KMS-11 (cell line): ENCODE data around the gene EEF2.
"Not testable (repeated sequence)": the region's sequence is repeated elsewhere in the genome, so short reads cannot be mapped to it uniquely, and the experiment has no call there.

Source experiments
- H2AFZ ChIP-seq: fragments of 200-600 bp; sonication (generic); 2 replicates; pipeline ENCODE4 v1.6.1; 2016; ENCODE audit warnings: antibody characterized with exemption, mixed run types, low read depth
- H3K27ac ChIP-seq: fragments of 200-600 bp; sonication (generic); 2 replicates; pipeline ENCODE4 v1.6.1; 2016; ENCODE audit warnings: mild to moderate bottlenecking, mixed run types
- H3K27me3 ChIP-seq: fragments of 200-600 bp; sonication (generic); 2 replicates; pipeline ENCODE4 v1.6.1; 2017; ENCODE audit warnings: mild to moderate bottlenecking, low read depth, mixed run types, moderate library complexity; ENCODE audit not compliant: insufficient read depth
- H3K36me3 ChIP-seq: fragments of 200-600 bp; sonication (generic); 2 replicates; pipeline ENCODE4 v1.6.1; 2017; ENCODE audit warnings: mild to moderate bottlenecking, mixed run types; ENCODE audit not compliant: insufficient read depth
- H3K4me1 ChIP-seq: fragments of 200-600 bp; sonication (generic); 2 replicates; pipeline ENCODE4 v1.6.1; 2016; ENCODE audit warnings: mild to moderate bottlenecking, low read depth, mixed run types; ENCODE audit not compliant: poor library complexity, severe bottlenecking
- H3K4me2 ChIP-seq: fragments of 200-600 bp; sonication (generic); 2 replicates; pipeline ENCODE4 v1.7.0; 2016; ENCODE audit warnings: mild to moderate bottlenecking, mixed run types
- H3K4me3 ChIP-seq: fragments of 200-600 bp; sonication (generic); IDR thresholded peaks from 2 replicates; pipeline ENCODE4 v1.6.1; 2017; ENCODE audit warnings: low read depth, low read length, mixed read lengths; ENCODE audit not compliant: insufficient read depth
- H3K79me2 ChIP-seq: fragments of 200-600 bp; sonication (generic); 2 replicates; pipeline ENCODE4 v1.6.1; 2016; ENCODE audit warnings: low read depth, mixed run types; ENCODE audit not compliant: insufficient read depth
- H3K9ac ChIP-seq: fragments of 200-600 bp; sonication (generic); 2 replicates; pipeline ENCODE4 v1.6.1; 2016; ENCODE audit warnings: mild to moderate bottlenecking, mixed run types
- H4K20me1 ChIP-seq: fragments of 200-600 bp; sonication (generic); 2 replicates; pipeline ENCODE4 v1.6.1; 2016; ENCODE audit warnings: mild to moderate bottlenecking, mixed run types; ENCODE audit not compliant: insufficient read depth
- TF ChIP-seq, protein P1 (sequence below): fragments of 200-600 bp; sonication (generic); conservative IDR thresholded peaks from 2 replicates; pipeline ENCODE4 v1.6.1; 2017; ENCODE audit warnings: low read depth, mild to moderate bottlenecking, antibody characterized with exemption, low read length, moderate library complexity, mixed read lengths

The EEF2 gene

DNA sequence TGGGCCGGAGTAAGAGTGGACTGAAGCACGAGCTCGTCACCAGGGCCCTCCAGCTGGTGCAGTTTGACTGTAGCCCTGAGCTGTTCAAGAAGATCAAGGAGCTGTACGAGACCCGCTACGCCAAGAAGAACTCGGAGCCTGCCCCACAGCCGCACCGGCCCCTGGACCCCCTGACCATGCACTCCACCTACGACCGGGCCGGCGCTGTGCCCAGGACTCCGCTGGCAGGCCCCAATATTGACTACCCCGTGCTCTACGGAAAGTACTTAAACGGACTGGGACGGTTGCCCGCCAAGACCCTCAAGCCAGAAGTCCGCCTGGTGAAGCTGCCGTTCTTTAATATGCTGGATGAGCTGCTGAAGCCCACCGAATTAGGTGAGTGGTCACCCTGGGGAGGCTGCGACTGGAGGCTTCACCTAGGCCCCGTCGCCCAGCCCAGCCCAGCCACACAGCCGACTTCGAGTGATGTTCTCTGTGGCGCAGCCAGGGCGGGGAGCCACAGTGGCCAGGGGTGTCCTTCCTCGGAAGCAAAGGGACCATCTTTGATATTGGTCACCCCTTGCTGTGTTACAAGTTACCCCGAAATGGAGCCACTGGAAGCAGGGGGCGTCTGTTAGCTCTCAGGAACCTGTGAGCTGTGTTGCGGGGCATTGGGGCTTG lies 27.8 kb upstream of the EEF2 start:
- Histone ChIP-seq H3K4me3 (no peak overlapping the region), H3K79me2 (peaks cover 25% of the 10 kb centered on the region; the same call in 1 of the 2 replicates), H3K9ac (no peak overlapping the region), H3K4me1 (peaks cover 12% of the 10 kb centered on the region), H3K36me3 (no peaks in the 10 kb centered on the region), H3K27ac (no peak overlapping the region), H3K4me2 (no peak overlapping the region), H2AFZ (no peak overlapping the region), H4K20me1 (no peaks in the 10 kb centered on the region), H3K27me3 (no peaks in the 10 kb centered on the region)
- TF ChIP-seq, protein P1, sequence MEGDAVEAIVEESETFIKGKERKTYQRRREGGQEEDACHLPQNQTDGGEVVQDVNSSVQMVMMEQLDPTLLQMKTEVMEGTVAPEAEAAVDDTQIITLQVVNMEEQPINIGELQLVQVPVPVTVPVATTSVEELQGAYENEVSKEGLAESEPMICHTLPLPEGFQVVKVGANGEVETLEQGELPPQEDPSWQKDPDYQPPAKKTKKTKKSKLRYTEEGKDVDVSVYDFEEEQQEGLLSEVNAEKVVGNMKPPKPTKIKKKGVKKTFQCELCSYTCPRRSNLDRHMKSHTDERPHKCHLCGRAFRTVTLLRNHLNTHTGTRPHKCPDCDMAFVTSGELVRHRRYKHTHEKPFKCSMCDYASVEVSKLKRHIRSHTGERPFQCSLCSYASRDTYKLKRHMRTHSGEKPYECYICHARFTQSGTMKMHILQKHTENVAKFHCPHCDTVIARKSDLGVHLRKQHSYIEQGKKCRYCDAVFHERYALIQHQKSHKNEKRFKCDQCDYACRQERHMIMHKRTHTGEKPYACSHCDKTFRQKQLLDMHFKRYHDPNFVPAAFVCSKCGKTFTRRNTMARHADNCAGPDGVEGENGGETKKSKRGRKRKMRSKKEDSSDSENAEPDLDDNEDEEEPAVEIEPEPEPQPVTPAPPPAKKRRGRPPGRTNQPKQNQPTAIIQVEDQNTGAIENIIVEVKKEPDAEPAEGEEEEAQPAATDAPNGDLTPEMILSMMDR, result no peak

DNA sequence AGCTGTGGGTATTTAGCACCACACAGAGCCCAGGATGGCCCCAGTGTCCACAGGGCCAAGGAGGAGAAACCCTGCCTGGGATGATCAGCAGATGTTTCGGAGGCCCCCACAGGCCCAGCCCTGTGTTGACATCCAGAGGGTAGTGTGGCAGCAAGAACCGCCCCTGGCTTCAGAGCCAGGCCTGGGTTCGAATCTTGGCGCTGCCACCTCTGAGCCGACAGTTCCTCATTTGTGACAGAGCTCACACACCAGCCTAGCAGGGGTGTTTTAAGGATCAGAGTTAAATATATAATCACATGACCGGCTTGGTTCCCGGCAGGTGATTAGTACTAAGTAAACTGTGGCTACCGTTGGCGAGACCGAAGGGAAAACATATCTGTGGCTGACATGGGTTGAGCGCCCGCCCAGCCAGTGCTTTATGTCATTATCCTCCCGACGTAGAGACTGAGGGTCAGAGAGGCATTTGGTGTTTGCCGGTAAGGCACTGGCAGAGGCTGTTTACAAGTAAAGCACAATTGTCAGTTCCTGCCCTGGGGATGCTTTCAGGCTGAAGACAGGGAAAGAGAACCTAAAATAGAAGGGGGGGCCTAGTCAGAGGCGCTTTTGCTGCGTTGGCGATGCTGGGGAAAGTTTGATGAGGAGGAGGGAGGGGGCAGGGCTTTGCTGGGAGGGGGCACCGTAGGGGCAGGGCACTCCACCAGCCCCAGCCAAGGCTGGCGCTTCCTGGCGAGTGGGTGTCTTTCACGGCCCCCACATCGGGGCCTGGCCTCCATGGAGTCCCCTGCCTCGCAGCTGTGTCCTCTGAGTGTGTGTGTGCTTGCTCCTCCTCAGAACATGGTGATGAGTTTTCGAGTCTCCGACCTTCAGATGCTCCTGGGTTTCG lies 27.1 kb upstream of the EEF2 start:
- H3K27ac ChIP-seq, result no peak overlapping the region
- H3K79me2 ChIP-seq, result peaks cover 27% of the 10 kb centered on the region; the same call in 1 of the 2 replicates
- TF ChIP-seq, protein P1, result no peak
- H2AFZ ChIP-seq, result no peak overlapping the region
- no peaks in the 10 kb centered on the region for H4K20me1 ChIP-seq
- no peak overlapping the region for H3K4me3 ChIP-seq
- no peaks in the 10 kb centered on the region for H3K36me3 ChIP-seq
- no peaks in the 10 kb centered on the region for H3K27me3 ChIP-seq
- H3K9ac ChIP-seq, result no peak overlapping the region
- H3K4me2 ChIP-seq, result no peak overlapping the region
- peaks cover 12% of the 10 kb centered on the region for H3K4me1 ChIP-seq

DNA sequence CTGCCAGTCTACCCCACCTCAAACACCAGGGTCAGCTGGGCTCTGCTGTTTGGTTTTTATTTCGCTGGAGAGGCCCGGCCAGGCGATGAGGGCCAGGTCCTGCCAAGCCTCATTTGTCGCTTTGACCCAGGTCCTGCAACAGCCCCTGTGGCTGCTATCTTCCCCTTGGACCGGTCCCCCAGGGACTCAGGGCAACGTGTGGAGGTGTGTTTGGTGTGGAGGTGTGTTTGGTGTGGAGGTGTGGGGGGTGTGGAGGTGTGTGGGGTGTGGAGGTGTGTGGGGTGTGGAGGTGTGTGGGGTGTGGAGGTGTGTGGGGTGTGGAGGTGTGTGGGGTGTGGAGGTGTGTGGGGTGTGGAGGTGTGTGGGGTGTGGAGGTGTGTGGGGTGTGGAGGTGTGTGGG lies 26.2 kb upstream of the EEF2 start:
- H3K4me3 ChIP-seq, H3K4me2 ChIP-seq, H4K20me1 ChIP-seq, H3K27ac ChIP-seq, H2AFZ ChIP-seq, H3K27me3 ChIP-seq, H3K36me3 ChIP-seq, H3K9ac ChIP-seq: not testable (repeated sequence)
- peaks cover 16% of the 10 kb centered on the region for H3K4me1 ChIP-seq
- peaks cover 27% of the 10 kb centered on the region; the same call in 1 of the 2 replicates for H3K79me2 ChIP-seq

DNA sequence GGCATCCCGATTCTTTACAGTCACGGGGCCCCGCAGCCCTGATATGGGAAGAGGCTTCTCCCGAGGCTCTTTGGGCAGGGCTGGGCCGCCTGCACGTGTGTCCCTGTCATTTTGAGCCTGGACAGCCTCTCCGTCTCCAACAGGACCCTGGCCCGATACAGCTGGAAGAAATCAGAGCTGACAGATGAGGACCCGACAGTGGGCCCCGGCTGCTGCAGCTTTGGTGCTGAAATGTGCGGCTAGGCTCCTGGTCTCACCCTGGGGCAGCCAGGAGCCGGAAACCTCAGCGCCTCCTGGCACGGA lies 25.5 kb upstream of the EEF2 start:
- peaks cover 19% of the 10 kb centered on the region for H3K4me1 ChIP-seq
- H3K27me3 ChIP-seq, result no peaks in the 10 kb centered on the region
- H3K4me3 ChIP-seq, result no peak overlapping the region
- TF ChIP-seq, protein P1, result no peak
- H3K27ac ChIP-seq, result no peak overlapping the region
- no peaks in the 10 kb centered on the region for H4K20me1 ChIP-seq
- no peaks in the 10 kb centered on the region for H3K36me3 ChIP-seq
- H3K9ac ChIP-seq, result no peak overlapping the region
- H3K4me2 ChIP-seq, result no peak overlapping the region
- H2AFZ ChIP-seq, result no peak overlapping the region
- peaks cover 27% of the 10 kb centered on the region; the same call in 1 of the 2 replicates for H3K79me2 ChIP-seq
